ENCODE measurements around the gene MMADHC. TPM values are rescaled to one million over a fixed set of nuclear protein-coding genes. Genes with fewer than 3 reads are reported as not detected.

Gene MMADHC
- total RNA-seq, 1 experiment from 2014 or later, result 149 TPM

DNA sequence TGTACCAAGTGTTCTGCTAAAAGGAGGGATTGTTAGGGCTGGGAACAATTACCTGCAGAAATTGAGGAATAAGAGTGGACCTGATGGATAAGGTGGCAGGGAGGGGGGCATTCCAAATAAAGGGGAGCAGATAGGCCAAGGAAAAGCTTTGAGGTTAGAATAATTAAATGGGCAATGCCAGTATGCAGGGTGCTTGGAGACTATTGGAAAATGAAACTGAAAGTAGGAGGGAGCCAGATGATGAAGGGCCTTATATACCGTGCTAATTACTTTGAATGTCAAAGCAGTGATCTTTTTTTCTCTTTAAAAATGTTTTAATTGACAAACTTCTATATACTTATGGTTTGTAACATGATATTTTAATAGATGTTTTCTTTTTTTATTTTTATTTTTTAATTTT lies 42.9 kb downstream of the MMADHC start:
- Histone ChIP-seq H2BK5ac (ENCODE audit: insufficient read length, low read length) (no peak overlapping the region), H3K18ac (ENCODE audit: insufficient read length, low read depth, low read length) (no peak overlapping the region), H2AFZ (ENCODE audit: low read length) (no peak overlapping the region), H3K9ac (ENCODE audit: extremely low read depth, insufficient read length, low read length) (no peak overlapping the region), H2BK120ac (ENCODE audit: low read depth, low read length, poor library complexity, severe bottlenecking) (no peak overlapping the region), H3K9me3 (ENCODE audit: control insufficient read depth, low read depth, low read length) (no peaks in the 10 kb centered on the region), H3K14ac (ENCODE audit: insufficient read depth, low read length) (no peak overlapping the region), H4K8ac (replicated peaks; ENCODE audit: insufficient read length, low read depth, low read length) (no peak overlapping the region), H2AK5ac (ENCODE audit: insufficient read length, low read length) (no peak overlapping the region), H3K56ac (ENCODE audit: insufficient read length, low read depth, low read length) (no peak overlapping the region), H4K20me1 (ENCODE audit: control insufficient read depth, insufficient read depth, insufficient read length) (no peaks in the 10 kb centered on the region), H3K4me2 (ENCODE audit: insufficient read depth, insufficient read length, low read length) (no peak overlapping the region), H3K23ac (ENCODE audit: insufficient read length, low read depth, low read length) (no peak overlapping the region), H3K27me3 (ENCODE audit: insufficient read depth, low read length) (no peaks in the 10 kb centered on the region), H3K23me2 (ENCODE audit: insufficient read length, low read depth, low read length, poor library complexity, severe bottlenecking) (no peaks in the 10 kb centered on the region), H3K27ac (ENCODE audit: insufficient read length, low read depth, low read length) (no peak overlapping the region), H3K4ac (ENCODE audit: low read depth, low read length) (no peak overlapping the region), H2BK15ac (ENCODE audit: low read depth, low read length) (no peak overlapping the region), H2BK20ac (ENCODE audit: low read depth, low read length, poor library complexity, severe bottlenecking) (no peak overlapping the region), H4K91ac (ENCODE audit: insufficient read length, low read depth, low read length) (no peak overlapping the region), H3K79me2 (ENCODE audit: insufficient read depth, low read length) (no peaks in the 10 kb centered on the region), H3T11ph (ENCODE audit: low read length) (no peak overlapping the region), H2BK12ac (ENCODE audit: insufficient read length, low read depth, low read length) (no peak overlapping the region), H3K4me1 (ENCODE audit: insufficient read depth, low read length) (no peaks in the 10 kb centered on the region), H3K79me1 (ENCODE audit: insufficient read depth, low read depth, low read length, poor library complexity, severe bottlenecking) (no peaks in the 10 kb centered on the region), H4K5ac (ENCODE audit: insufficient read length, low read depth, low read length) (no peak overlapping the region)
- WGBS (ENCODE audit: extremely low coverage, insufficient read length, low lambda C conversion rate), result no CpG with 5 or more reads among the region's 1 CpG
- no peak for DNase-seq
- no peaks in the 10 kb centered on the region for H3K36me3 Mint-ChIP-seq (ENCODE audit: insufficient read depth in 1 of 3, low read depth in 3 of 3)
- H3K27me3 Mint-ChIP-seq (ENCODE audit: low read depth), result no peaks in the 10 kb centered on the region
- TF ChIP-seq, protein P1, sequence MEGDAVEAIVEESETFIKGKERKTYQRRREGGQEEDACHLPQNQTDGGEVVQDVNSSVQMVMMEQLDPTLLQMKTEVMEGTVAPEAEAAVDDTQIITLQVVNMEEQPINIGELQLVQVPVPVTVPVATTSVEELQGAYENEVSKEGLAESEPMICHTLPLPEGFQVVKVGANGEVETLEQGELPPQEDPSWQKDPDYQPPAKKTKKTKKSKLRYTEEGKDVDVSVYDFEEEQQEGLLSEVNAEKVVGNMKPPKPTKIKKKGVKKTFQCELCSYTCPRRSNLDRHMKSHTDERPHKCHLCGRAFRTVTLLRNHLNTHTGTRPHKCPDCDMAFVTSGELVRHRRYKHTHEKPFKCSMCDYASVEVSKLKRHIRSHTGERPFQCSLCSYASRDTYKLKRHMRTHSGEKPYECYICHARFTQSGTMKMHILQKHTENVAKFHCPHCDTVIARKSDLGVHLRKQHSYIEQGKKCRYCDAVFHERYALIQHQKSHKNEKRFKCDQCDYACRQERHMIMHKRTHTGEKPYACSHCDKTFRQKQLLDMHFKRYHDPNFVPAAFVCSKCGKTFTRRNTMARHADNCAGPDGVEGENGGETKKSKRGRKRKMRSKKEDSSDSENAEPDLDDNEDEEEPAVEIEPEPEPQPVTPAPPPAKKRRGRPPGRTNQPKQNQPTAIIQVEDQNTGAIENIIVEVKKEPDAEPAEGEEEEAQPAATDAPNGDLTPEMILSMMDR (conservative IDR thresholded peaks at IDR 0.05), result no peak
- no peaks in the 10 kb centered on the region for H3K4me1 Mint-ChIP-seq
- H3K9me3 Mint-ChIP-seq, result no peaks in the 10 kb centered on the region
- no peak overlapping the region for H3K4me3 Mint-ChIP-seq
- H3K27ac Mint-ChIP-seq, result no peak overlapping the region

Data from H9 (cell line).